GM19043 (cell line): Measurements from ENCODE around the gene TSSK2.

Source experiments
- ATAC-seq: cut with Tn5 transposase; IDR thresholded peaks from one replicate; pipeline ENCODE4 v1.9.1; 2021; ENCODE audit warnings: low read depth; ENCODE audit not compliant: unreplicated experiment

TSSK2 gene

DNA sequence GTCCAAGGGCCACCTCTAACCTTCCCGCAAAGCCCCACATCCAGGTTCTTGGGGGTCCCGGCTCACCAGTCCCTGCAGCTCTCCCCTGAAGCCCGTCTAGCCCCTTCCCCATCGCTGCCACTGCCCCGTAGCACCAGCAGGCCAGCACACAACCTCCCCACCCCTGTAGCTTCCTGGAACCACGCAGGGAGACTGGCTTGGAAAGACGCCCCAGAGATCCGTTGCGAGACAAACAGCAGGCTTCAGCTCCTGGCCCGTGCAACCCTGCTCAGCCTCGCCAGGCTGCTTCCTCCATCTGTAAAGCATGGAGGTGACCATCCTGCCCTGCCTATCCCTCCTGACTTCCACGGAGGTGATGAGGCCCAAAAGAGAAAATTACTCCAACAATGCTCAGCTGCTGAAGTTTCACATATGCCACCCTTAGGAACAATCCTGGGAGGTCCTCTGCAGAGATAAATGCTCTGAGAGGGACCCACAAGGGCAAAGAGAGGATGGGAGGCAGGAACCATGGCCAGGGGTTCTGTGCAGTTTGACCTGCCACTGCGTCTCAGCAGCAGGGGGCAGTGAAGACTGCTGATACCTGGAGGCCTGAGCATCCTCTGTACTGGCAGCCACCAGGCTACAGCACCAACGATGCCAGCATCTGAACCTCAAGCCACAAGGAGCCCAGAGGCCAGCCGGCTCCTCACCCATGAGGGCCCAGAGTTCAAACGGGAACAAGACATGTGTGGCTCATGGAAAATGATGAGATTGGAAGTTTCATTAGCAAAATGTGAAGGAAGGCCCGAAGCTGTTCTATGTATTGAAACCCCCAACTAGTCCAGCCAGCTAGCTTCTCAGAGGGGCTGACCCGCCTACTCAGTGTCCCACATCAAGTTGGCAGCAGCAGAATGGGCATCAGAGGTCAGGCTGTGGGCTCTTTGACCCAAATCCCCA lies 25.0 kb upstream of the TSSK2 start:
- no peak for ATAC-seq

- no peak for ATAC-seq
Observed at GRCh38 chr22:19106886-19107729, 24.0 kb upstream of the TSSK2 start.

DNA sequence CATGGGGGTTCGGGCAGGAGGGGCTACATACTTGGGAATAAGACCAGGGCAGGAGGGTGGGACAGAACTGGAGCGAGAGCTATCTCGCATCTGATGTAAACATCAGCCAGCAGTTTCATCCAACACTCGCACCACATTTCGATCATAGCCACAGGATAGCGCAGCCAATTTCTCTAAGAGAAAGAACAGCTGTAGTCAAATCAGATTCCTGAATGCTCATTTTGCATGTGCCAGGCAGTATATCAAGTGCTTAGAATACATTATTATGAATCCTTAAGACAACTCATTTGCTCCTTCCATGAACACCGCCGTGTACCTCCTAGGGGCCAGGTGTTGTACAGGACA lies 23.4 kb upstream of the TSSK2 start:
- ATAC-seq, result no peak

- no peak for ATAC-seq
Observed at GRCh38 chr22:19108807-19109197, 22.3 kb upstream of the TSSK2 start.

- peak; percentile 80 for ATAC-seq
Observed at GRCh38 chr22:19109198-19110063, 21.7 kb upstream of the TSSK2 start.

DNA sequence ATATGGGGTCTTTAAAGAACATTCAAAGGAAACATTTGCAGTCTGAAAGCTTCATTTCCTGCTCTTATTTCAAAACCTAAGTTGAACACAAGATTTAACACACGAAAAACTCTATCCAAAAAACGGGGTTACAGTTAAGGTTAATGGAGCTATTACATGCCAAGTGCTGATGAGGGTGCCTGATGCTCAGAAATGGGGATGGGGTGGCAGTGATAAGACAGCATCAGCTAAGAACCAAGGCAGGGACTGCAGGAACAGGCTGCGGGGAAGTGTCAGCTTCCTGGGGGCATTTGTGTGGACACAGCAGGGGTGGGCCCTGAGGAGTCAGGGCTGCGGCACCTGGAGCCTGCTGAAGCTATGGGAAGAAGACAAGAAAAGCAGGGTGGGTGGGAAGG lies 21.0 kb upstream of the TSSK2 start:
- ATAC-seq, result no peak

GRCh38 chr22:19110646-19111045 lies 20.5 kb upstream of the TSSK2 start:
- no peak for ATAC-seq

- no peak for ATAC-seq
Observed at GRCh38 chr22:19111140-19111539, 20.0 kb upstream of the TSSK2 start.

GRCh38 chr22:19111584-19111983 lies 19.5 kb upstream of the TSSK2 start:
- ATAC-seq, result no peak

DNA sequence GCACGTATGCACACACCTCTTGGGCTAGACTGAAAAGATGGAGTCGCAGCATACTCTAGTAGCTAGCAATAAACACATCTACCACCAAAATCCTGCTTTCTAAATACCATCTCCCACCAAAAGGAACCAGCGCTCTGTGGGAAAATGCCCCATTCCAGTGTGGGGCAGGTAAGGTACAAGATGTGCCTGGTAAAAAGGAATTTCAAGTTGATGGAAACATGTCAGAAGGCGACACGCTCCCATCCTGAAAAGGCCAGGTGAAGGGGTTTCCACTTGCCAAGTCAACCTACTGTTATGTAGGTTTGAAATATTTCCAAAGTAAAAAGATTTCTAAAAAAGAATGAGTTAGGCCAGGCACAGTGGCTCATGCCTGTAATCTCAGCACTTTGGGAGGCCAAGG lies 17.7 kb upstream of the TSSK2 start:
- ATAC-seq, result no peak

DNA sequence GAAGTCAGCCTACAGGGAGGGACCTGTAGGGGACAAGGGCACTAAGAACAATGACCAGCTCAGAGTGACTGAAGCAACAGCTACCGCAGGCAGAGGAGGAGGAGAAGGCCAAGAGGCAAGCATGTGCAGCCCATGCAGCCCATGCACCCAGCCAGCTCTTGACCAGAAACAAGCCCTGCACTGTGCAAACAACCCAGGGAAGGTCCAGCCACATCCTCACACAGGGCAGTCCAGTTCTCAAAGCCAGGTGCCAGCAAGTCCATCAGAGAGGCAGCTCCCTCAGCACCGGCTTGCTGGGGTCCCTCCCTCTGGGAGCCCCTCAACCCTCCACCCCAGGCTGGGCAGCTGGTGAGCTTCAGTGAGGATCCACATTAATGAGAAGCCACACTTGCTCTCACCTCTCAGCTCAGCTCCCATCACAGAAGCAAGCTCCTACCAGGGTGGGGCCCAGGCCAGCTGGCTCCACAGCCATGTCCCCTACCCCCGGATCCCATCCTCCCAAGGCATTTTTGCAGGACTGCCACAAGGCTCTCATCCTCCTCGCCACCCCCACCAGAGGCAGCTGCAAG lies 16.0 kb upstream of the TSSK2 start:
- ATAC-seq, result no peak

- ATAC-seq, result no peak
Observed at GRCh38 chr22:19115628-19116027, 15.5 kb upstream of the TSSK2 start.

- ATAC-seq, result no peak
Observed at GRCh38 chr22:19117111-19117512, 14.0 kb upstream of the TSSK2 start.

GRCh38 chr22:19118329-19118880 lies 12.7 kb upstream of the TSSK2 start:
- peak; percentile 71 for ATAC-seq

DNA sequence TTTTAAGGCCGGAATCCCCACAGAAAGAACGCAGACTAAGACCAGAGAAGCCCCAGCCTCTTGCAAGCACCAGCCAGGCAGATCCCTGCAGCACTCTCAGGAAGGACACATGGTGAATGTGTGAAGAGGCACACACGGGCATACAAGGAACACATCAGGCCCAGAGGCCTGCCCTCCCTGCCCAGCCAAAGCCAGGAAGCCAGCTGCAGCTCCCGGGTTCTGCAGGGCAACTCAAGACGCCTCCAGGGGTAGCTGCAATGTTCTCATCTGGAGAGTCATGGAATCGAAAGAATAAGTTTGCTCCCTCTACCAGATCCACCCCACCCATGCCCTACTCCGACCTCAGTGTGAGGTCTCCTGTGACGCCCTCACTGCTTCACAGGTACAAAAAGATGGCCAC lies 11.2 kb upstream of the TSSK2 start:
- no peak for ATAC-seq

DNA sequence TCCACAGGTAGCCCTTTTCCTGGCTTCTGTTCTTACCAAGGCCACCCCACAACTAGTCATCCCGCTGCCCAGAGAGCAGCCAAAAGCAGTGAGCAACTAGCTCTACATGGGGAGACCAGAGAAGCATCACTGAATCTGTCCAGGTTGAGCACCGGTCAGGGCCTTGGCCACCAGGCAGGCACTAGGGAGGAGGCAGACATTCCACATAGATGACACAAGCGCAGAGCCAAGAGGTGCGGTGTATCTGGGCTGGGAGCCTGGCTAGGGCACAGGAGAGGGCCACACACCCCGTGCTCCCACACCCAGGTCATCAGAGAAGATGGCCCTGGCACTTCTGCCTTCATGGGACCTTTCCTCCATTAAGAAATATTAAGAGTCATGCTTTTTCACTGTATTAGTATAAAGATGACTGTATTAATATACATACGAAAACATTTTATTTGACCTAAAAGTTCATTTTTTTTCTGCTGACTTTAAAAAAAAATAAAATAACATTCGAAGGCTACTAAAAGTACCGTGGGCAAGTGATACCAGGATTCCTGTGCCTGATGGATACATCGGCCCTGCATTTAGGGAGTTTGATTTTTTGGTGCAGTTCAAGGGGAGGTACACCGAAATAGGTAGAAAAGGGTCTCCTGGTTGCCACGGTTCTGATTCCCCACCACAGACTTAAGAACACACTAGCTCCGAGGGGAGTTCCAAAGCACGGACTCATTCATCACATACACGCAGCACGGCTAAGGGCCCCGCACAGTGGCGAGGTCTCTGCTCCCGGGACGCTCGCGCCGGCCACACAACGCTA lies 10.1 kb upstream of the TSSK2 start:
- no peak for ATAC-seq

GRCh38 chr22:19121631-19122142 lies 9.4 kb upstream of the TSSK2 start:
- no peak for ATAC-seq

DNA sequence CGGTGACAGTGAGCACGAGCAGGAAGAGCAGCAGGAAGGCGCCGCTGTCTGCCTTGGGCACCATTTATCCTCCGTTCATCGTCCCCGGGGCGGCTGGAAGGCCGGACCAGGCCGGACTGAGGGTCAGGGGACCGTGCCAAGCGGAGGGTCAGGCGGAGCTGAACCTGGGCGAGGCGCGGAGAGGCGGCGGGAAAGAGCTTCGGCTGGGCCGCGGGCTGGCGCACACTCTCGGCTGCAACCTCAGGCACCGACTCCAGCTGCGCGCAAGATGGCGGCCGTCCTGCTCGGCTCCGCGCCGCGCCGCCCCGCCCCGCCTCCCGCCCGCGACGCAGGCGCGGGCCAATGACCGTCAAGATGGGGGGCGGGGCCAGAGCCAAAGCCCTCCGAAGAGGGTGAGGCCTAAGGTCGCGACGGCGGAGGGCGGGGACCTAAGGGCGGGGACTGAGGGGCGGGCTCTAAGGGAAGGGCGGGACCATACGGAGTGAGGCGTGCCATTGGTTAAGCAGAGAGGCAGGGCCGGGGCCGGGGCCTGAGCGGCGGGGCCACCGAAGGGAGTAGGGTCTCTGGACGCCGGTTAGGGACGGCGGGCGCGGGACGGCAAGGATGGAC lies 8.9 kb upstream of the TSSK2 start, which contains the start of gene DGCR2:
Gene DGCR2, minus strand, starts transcription at position 270 of the 609 bp plus-strand sequence. Its CDS starts 206 bp downstream, at position 64.
- ATAC-seq, result peak; percentile 57
